HG02870 (cell line): ENCODE measurements around the gene VPS9D1.
A peak's percentile ranks its signal among the peaks of the same experiment; 100 is the strongest.
"Not testable (repeated sequence)": the region's sequence is repeated elsewhere in the genome, so short reads cannot be mapped to it uniquely, and the experiment has no call there.

Experiments used
- ATAC-seq: cut with Tn5 transposase; IDR thresholded peaks from one replicate; pipeline ENCODE4 v1.9.1; 2021; ENCODE audit warnings: mild to moderate bottlenecking, moderate library complexity; ENCODE audit not compliant: unreplicated experiment

VPS9D1 gene

GRCh38 chr16:89668790-89669158 is 51.9 kb downstream of the VPS9D1 start:
- ATAC-seq: no peak

DNA sequence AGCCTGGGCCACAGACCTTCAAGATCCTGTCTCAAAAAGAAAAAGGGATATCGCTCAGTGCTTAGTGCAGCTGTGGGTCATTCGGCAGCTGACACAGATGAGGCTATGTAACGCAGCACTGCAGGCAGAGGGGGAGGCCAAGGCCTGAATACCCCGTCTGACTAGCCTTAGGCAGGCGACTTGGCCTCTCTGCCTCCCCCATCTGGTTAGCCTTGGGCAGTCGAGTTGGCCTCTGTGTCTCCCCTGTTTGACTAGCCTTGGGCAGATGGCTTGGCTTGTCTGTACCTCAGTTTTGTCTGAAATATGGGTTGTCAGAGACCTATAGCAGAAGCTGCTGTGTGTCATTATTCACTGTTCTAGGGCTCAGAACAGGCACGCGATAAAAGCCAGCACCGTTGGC is 53.1 kb downstream of the VPS9D1 start:
- no peak for ATAC-seq

DNA sequence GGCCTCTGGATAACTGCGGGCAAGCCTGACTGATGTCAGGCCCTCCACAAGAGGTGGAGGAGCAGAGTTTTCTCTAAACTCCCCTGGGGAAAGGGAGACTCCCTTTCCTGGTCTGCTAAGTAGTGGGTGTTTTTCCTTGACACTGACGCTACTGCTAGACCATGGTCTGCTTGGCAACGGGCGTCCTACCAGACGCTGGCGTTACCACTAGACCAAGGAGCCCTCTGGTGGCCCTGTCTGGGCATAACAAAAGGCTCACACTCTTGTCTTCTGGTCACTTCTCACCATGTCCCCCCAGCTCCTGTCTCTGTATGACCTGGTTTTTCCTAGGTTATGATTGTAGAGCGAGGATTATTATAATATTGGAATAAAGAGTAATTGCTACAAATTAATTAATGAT is 53.7 kb downstream of the VPS9D1 start:
- not testable (repeated sequence) for ATAC-seq

- not testable (repeated sequence) for ATAC-seq
These were observed 56.5 kb downstream of the VPS9D1 start for GRCh38 chr16:89664238-89664637.

- no peak for ATAC-seq
These were observed 59.5 kb downstream of the VPS9D1 start for GRCh38 chr16:89661215-89661614.

GRCh38 chr16:89660146-89660545 is 60.6 kb downstream of the VPS9D1 start:
- ATAC-seq: no peak

GRCh38 chr16:89658221-89658879 is 62.3 kb downstream of the VPS9D1 start:
- no peak for ATAC-seq

GRCh38 chr16:89657442-89658220 is 63.1 kb downstream of the VPS9D1 start, which contains the start of the genes CHMP1A and SPATA33:
TSS of gene CHMP1A (minus strand) at chr16:89657708. CDS start at chr16:89657588, 120 bp downstream.
TSS of gene SPATA33 (plus strand) at chr16:89657836. CDS start at chr16:89657912, 76 bp downstream.
- peak; percentile 85 for ATAC-seq
